GM21723 (cell line): ENCODE data around the gene TBX2.

Experiments used
- ATAC-seq: cut with Tn5 transposase; IDR thresholded peaks from one replicate; pipeline ENCODE4 v1.9.1; 2021; ENCODE audit warnings: mild to moderate bottlenecking, moderate library complexity; ENCODE audit not compliant: unreplicated experiment

The TBX2 gene

GRCh38 chr17:61368832-61369450 is 30.7 kb upstream of the TBX2 start:
- no peak for ATAC-seq

- ATAC-seq, result no peak
These were observed 29.9 kb upstream of the TBX2 start for GRCh38 chr17:61369751-61370150.

GRCh38 chr17:61371179-61371578 is 28.5 kb upstream of the TBX2 start:
- no peak for ATAC-seq

- no peak for ATAC-seq
These were observed 28.0 kb upstream of the TBX2 start for GRCh38 chr17:61371606-61372005.

GRCh38 chr17:61372436-61372835 is 27.2 kb upstream of the TBX2 start:
- ATAC-seq, result no peak

GRCh38 chr17:61376931-61377838 is 22.5 kb upstream of the TBX2 start:
- no peak for ATAC-seq

- ATAC-seq, result no peak
These were observed 20.8 kb upstream of the TBX2 start for GRCh38 chr17:61378658-61379456.

- ATAC-seq, result no peak
These were observed 20.0 kb upstream of the TBX2 start for GRCh38 chr17:61379457-61380216.

- no peak for ATAC-seq
These were observed 19.3 kb upstream of the TBX2 start for GRCh38 chr17:61380217-61380835.

- ATAC-seq, result no peak
These were observed 18.7 kb upstream of the TBX2 start for GRCh38 chr17:61380836-61381525.

GRCh38 chr17:61381537-61381936 is 18.1 kb upstream of the TBX2 start:
- ATAC-seq, result no peak

GRCh38 chr17:61382796-61383688 is 16.6 kb upstream of the TBX2 start:
- no peak for ATAC-seq

GRCh38 chr17:61383689-61384201 is 15.9 kb upstream of the TBX2 start:
- ATAC-seq, result no peak

GRCh38 chr17:61384354-61384691 is 15.3 kb upstream of the TBX2 start:
- ATAC-seq, result no peak

- no peak for ATAC-seq
These were observed 14.7 kb upstream of the TBX2 start for GRCh38 chr17:61384692-61385576.

GRCh38 chr17:61385577-61386236 is 13.9 kb upstream of the TBX2 start:
- no peak for ATAC-seq

- no peak for ATAC-seq
These were observed 13.4 kb upstream of the TBX2 start for GRCh38 chr17:61386251-61386650.
